GM19043 (cell line): ENCODE data around the gene CBS.
"Not testable (repeated sequence)": the region's sequence is repeated elsewhere in the genome, so short reads cannot be mapped to it uniquely, and the experiment has no call there.

Experiments used
- ATAC-seq: cut with Tn5 transposase; IDR thresholded peaks from one replicate; pipeline ENCODE4 v1.9.1; 2021; ENCODE audit warnings: low read depth; ENCODE audit not compliant: unreplicated experiment

The CBS gene

DNA sequence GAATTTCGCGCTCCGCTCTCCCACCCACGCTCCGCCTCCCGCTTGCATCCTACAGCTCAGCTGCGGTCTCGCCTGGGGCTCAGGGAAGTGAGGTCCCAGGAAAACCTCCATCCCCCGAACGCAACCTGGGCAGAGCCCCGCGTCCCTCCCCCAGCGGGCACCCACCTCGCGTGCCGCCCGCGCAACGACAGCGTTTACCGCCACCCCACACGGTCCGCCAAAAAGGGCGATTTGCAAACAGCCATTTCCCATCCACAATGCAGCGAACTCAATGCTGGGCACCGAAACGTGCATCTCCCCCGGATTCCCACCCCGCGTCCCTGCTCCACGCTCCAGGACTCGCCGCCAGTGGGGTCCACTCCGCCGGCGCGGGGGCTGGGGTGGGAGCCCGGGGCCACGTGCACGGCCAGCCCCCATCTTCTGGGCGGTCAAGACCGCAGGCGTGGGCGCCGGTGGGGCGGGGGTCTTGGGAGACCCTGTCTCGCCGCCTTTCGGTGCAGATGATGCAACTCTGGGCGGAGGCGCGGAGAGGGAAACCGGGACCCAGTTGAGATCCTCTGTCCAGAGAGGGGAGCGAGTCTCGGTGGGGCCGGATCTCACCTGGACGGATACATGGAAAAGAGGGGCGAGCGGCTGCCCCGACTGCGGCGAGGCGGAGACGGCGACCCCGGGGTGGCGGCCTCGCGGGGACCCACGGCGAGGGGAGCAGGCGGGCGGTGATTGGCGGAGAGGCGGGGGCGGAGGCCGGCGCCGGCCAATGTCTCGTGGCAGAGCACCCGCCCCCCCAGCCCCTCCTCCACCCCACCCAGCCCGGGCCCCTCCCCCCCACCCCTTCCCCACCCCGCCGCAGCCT lies at the start of gene CBS:
Gene CBS, minus strand, starts transcription at position 666 of the 853 bp plus-strand sequence. CDS start 3,642 bp downstream, outside the sequence.
- not testable (repeated sequence) for ATAC-seq

DNA sequence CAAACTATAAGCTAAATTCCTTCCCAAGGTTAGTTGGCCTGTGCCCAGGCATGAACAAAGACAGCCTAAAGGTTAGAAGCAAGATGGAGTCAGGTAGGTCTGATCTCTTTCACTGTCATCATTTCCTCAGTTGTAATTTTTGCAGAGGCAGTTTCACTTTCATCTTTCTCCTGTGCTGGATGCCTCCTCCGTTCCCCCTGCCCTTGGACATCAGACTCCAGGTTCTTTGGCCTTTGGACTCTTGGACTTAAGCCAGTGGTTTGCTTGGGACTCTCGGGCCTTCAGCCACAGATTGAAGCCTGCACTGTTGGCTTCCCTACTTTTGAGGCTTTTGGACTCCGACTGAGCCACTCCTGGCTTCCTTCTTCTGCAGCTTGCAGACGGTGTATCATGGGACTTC lies 40.3 kb upstream of the CBS start:
- ATAC-seq: not testable (repeated sequence)

DNA sequence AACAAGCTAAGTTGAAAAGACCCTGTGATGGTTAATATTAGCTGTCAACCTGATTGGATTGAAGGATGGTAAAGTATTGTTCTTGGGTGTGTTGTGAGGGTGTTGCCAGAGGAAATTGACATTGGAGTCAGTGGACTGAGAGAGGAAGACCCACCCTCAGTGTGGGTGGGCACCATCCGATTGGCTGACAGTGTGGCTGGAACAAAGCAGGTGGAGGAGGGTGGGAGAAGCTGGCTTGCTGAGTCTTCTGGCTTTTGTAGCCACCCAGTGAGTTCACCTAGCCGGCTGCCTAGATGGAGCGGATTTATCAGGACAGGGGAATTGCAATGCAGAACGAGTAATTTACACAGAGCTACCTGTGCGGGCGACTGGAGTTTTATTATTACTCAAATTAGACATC lies 38.8 kb upstream of the CBS start:
- not testable (repeated sequence) for ATAC-seq

DNA sequence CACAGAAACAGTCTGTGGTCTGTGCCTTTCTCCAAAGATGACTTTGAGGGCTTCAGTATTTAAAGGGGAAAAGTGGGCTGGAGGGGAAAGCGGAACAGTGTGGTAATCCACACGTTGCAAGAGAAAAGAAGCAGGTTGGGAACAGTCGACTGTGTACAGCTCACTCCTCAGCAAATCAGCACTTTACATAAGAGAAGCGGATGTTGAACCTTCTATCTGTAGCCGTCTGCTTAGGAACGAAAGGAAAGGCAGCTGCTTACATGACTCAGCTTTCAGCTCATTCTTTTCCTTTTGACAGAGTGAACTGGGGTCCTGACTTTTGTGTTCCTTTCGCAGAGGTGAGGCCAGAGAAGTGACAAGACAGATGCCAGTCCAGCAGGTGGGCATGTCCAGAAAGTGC lies 33.4 kb upstream of the CBS start:
- ATAC-seq: not testable (repeated sequence)

DNA sequence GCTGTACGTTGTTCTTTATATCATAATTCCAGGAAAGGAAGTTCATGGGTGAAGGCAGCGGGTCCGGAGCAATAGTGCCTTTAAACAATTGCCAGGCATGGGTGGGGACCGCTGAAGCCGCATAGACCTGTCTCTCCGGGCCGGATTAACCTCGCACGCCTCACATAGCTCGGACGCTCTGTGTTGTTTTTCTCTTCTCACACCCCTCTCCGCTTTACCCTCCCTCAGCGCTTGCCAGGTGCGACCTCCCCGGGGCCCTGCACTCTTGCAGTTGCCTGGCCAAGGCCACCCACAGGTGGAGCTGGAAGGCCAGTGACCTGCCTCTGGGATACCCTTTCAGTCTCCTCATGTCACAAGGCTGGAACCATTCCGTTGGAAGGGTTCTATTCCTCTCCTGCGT lies 32.5 kb upstream of the CBS start:
- ATAC-seq: not testable (repeated sequence)

DNA sequence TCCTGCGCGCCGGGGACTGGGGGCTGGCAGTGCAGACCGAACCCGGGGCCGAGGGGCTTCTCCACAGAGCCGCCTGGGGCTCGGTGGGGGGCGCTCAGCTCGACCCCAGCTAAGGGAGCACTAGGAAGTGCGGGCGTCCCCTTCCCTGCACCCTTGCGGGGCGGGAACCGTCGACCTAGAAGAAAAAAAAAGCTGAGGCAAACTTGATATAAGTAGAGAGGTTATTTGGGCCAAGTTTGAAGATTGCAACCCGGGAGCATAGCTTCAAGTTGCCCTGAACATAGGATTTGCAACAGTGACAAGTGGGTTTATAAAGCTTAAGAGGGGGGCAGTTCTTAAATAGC lies 32.1 kb upstream of the CBS start:
- ATAC-seq: not testable (repeated sequence)

DNA sequence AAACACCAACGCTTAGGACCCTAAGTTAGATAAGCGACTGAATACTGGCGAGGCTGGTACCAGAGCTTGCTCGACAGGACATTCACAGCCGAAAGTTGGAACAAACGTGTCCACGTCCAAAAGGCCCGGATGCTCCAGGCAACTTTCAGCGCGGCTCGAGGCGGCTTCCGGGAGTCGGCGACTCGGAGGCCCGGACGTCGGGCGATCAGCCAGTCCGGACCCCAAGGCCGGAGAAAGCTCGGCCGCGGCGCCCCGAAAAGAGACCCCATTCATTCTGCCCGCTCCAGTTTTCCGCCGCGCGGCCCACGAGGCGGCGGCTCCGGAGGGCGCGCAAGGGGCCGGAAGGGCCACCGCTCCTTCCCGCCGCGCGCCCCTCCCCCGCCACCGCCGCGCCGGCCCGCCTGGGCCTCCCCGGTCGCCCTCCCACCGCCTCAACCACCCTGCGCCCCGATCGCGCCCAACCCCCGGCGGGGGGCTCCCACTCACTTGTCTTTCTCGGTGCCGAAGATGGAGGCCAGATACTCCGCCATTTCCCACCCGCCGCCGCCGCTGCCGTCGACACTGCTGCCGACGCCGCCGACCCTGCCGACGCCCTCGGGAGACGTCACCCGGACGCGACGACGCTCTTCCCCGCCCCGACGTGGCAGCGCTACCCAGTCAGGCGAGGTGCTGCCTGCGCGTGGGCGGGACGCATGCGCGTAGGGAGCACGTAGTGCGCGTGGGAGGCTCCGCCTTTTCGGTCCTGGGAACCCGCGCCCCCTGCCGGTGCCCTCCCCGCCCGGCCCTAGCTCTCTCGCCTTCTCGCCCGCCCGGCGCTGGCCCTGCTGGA lies 31.5 kb upstream of the CBS start, which contains the start of gene U2AF1:
Gene U2AF1, minus strand, starts transcription at position 606 of the 829 bp plus-strand sequence. Its CDS starts 76 bp downstream, at position 530.
- not testable (repeated sequence) for ATAC-seq

DNA sequence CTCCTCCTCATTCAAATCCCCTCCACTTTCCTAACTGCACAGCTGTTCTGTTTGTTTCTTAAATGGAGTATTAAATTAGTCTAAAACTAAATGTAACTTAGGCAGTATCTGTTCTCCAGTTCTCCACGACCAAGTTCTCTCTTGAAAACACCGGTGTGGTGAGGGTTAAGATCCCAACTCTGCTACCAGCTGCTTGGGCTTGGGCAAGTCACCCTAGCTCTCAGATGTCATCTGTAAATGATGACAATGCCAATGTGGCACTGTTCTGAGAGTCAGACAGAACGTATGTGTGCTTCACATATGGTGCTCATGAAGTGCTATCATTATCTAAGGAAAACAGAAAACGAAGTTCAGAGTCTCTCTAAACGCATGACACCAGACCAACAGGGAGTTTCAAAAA lies 29.0 kb upstream of the CBS start:
- not testable (repeated sequence) for ATAC-seq

DNA sequence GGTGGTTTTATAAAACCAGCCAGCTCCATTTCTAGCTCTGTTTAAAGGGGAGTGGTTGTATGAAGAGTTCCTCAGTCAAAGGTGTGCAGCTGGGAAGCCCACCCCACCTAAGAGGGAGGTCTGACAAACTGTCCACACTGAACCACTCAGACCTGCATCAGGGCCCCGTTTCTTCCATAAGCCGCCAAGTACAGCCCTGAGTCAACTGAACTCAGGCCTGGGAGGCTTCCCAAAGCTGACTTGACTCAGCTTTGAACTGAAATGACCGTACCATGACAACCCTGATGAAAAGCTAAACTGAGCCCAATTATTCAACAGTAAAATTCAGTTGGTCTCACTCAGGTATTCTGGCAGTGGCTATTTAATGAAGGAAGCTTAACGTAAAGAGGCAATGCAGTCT lies 26.6 kb upstream of the CBS start:
- not testable (repeated sequence) for ATAC-seq

DNA sequence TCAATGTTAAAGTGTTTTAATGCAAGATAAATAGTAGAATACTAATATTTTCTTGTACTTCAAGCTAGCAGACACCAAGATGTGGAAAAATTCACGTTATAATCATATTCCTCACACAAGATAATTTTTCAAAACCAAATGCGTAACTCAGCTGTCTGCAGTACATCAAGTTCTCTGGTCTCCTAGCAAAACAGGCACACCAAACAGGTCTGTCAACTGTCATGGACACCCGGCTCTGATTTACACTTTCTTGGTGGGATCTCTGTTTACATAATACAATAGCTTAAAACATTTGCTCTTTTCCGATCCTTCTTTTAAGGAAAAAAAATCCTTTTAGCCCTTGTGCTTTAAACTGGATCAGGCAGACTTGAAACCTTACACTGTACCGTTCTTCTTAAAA lies 26.0 kb upstream of the CBS start:
- ATAC-seq: not testable (repeated sequence)

DNA sequence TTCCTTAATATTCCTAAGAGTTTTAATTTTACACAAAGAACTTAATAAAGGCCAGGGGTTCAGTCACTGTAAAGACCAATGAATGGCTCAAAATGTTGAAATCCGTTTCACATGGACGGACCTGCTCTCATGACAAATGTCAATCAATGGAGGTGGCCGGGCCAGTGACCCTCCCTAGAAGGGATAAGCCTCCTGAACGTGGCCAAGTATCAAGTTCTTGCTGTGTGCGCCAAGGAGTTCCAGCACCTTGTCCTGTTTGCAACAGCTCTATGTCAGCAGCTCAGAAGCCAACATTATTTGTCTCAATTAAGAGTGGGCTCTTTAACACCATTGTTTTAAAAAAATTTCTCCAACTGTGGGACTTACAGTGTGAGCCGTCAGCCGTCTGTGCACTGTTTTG lies 25.4 kb upstream of the CBS start:
- not testable (repeated sequence) for ATAC-seq

DNA sequence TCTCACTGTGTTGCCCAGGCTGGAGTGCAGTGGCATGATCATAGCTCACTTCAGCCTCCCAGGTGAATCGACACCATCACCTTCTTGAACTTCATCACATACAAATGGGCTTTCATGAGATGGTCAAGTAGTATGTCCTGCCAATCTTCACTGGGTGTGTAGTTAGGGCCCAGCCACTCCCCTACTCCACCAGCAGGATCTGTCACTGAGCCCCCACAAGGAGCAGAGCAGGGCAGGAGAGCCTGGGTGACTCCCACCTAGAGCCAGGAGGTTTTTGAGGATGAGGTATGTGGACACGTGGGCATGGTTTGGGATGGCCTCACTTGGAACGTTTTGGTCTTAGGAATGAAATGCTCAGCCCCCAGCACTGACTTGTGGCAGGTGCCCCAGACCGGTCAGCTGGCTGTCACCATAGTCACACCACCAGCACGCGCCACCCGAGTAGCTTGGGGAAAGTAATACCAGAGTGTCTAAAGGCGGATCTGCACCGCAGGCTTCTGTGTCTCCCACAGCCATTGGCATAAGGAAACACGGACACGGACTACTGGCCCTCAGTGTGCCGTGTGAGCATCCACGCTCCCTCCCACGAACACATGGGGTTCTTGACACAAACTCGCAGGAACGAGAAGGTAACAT lies 16.5 kb upstream of the CBS start:
- not testable (repeated sequence) for ATAC-seq

DNA sequence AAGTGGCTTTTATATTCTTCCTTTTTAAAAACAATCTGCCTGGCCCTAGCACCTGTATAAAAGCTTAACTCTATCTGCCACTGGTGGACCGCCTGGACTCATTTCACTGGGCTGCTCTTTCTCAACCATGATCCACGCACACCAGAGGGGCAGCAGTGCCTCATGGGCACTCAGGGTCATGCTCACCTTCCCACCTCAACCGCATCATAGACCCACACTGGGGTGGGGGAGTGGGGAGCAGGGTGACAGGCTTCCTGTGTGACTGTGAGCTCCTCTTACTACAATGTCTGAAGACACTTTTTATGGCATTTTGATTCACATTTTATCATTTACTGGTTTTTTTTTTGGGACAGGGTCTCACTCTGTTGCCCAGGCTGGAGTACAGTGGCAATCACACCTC lies 15.3 kb upstream of the CBS start:
- ATAC-seq: not testable (repeated sequence)

DNA sequence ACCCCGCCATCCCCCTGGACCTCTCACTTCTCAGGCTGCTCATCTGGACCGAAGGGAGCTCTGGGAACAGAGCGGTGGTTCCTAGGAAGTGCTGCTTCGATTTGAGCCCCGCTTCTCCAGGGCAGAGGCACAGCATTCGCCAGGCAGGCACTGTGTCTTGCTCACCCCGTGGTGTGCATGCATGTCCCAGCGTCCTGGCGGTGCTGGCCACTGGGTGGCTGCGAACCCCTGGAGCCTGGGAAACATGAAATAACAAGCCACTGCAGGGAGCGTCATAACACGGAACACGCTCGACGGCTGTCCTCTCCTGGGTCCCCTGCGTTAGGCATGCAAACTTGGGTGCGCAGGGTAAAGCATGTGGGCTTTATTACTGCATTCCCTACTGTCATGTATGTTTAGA lies 13.8 kb upstream of the CBS start:
- ATAC-seq: not testable (repeated sequence)

DNA sequence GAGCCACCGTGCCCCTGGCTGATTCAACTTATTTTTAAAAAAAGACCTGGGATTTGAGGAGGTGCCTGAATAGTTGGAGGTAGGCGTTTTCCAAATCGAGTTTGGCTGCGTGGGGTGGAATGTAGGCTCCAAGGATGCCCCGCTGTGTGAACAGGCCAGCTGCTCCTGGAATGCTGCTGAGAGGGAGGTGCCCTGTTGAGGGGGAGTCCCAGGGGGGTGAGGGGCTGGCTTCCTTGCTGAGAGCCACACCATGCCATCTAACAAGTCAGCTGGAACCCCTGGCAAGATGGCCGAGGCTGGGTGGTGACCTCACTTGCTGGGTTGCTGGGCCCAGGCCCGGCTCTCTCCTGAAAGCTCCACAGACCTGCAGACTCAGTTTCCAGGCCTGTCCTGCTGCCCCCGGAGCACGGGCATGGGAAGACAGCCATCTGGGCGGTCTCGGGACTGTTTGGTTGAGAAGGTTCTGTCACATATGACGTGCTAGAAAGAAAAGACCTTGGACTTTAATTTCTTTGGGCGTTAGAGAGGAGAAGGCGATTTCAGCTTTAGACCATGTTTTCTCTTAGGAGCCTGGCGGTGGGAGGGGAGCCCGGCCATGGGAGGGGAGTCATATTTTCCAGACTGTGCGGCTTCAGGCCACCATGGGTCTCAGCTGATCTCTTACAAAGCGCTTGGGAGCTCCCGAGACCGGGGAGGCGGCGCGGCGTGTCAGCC lies 7.1 kb upstream of the CBS start:
- ATAC-seq: not testable (repeated sequence)

DNA sequence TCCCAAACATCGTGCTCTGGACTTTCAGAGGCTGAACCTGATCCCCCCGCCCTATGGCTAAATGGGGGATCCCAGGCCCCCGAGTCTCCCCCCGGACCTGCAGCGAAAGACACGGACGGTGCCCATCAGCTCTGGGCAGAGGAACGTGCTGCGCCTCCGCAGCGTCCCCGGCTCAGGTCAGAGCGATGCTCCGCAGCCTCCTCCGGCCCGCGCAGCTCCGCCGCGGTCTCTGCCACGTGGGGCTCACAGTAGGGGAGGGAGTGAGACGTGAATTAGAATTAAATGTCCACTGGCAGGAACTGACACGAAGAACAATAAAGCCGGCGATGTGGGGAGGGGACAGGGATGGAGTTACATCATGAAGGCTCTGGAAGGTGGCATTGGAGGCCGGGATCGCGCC lies 1.0 kb upstream of the CBS start:
- ATAC-seq: not testable (repeated sequence)

DNA sequence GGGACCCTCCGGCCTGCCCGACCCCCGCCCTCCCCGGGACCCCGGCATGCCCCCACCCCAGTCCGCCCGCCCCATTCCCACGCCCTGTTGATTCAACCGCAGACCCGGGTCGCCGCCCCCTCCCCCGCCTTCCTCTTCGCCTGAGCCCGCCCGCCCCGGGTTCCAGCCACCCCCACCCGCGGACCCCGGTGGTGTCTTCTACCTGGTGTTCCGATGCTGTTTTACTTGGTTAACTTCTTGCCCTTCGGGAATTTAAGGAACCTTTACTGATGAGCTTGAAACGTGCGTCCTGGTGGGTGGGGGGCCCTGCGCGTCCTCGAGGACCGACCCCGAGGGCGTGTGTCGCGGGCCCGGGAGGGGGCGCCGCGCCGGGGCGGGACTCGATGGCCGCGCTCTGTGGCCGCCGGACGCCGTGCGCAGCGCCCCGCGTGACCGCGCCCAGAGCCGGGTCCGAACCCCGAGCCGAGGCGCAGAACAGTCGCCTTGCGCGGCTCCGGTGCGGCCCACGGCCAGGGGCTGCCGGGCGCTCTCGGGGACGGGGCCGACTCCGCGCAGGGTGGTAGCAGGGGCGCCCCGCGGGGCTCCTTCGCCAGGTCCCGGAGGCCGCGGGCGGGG lies 495 bp upstream of the CBS start:
- ATAC-seq: not testable (repeated sequence)

DNA sequence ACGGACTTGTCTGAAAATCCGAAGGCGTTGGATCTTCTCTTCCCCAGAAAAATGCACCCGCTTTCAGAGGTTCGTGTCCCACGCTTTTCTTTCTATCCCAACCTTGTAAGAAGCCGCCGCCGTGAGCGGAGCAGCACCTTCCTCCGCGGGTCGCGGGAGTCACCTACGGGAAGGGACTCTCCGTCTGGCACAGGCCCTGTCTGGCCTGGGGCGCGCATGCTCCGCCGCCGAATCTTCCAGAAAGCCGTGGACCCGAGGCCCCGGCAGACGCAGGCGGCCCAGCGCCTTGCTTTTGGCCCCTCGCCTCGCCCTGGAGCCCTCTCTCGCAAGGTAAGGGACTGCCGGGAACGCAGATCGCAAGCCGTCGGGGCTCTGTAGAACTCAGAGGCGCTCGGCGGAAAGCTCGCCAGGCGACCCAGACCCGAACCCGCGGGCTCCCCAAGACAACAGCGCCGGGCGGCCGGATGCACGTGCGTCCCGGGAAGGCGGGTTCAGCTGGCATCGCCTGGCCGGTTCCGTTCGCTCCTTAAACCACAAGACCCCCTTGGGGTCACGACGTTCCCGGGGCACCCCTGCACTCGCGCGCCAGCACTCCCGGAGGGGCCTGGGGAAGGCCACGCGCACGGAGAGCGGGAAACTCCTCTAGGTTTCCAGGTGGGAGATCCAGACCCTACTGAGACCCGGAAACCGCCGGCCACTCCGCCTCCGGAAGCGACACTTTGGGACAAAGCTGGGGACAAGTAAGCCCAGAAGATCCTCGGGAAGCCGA lies 1.1 kb downstream of the CBS start:
- ATAC-seq: not testable (repeated sequence)

DNA sequence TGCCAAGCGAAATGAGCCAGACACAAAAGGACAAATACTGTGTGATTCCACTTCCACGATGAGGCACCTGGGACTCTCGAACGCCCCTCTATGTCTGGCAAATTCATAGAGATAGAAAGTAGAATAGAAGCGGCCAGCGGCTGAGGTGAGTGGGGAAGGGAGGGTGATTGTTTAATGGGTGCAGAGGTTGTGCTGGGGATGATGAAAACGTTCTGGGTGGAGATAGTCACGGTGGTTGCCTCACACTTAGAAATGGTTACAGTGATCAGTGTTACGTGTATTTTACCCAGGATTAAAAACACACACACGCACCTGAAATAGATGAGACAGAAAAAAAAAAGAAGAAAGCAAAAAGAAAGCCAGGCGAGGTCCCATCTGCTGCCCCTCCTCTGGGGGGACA lies 2.9 kb downstream of the CBS start:
- not testable (repeated sequence) for ATAC-seq
